Measurements from ENCODE around the gene RGS6.

The RGS6 gene

DNA sequence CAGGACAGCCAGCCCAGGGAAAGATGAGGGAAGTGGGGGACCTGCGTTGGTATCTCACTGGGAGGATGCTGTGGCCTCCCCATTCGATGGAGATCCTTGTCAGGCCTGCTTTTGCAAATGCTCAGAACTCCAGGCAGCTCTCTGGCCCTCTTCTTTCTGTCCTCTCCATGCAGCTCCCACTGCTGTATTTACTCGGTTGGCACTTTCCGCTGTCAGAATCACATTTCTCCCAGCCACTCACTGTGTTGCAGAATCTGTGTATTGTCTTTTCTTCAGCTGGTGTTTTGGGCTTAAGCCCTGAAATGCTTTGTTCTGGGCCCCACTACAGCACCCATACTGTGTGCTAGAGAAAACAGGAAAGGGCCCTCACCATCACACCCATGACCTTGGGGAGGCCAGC is 401.1 kb downstream of the RGS6 start:
- no peak for DNase-seq

DNA sequence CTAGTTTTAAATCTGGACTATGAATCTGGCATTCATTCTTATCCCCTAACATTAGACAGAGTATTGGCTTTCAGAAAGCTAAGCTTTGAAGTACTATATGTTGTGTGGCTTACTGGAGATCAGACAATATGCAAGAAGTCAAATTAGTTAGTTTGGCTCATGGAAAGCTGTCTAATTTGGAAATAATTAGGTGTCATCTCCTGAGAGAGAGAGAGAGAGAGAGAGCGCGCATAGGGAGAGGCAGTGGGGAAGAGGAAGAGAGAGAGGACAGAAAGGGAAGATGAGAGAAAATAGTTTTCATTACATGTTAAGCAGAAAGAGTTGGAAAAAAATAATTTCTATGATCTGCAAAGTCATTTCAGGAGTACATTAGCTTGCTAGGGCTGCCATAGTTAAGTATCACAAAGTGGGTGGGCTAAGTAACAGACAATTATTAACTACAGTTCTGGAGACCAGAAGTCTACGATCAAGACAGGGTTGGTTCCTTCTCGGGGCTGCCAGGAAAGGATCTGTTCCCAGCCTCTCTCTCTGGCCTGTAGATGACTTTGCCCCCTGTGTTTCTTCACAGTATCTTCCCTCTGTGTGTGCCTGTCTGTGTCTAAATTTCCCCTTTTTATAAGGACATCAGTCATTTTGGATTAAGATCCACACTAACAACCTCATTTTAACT is 404.2 kb downstream of the RGS6 start:
- DNase-seq = no peak

DNA sequence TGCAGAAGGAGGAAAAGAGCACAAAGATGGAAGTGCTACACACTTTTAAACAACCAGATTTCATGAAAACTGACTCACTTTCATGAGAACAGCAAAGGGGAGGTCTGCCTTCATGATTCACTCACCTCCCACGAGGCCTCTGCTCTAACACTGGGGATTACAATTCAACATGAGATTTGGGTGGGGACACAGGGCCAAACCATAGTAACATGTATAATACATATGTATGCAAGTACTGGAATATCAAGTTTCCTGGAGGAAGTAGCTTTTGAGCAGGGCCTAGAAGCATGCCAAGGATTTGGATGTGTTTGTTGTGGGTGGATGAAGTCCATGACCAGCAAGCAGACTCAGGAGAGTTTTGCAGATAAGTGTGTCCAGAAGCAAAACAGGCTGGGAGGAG is 409.0 kb downstream of the RGS6 start:
- no peak for DNase-seq

DNA sequence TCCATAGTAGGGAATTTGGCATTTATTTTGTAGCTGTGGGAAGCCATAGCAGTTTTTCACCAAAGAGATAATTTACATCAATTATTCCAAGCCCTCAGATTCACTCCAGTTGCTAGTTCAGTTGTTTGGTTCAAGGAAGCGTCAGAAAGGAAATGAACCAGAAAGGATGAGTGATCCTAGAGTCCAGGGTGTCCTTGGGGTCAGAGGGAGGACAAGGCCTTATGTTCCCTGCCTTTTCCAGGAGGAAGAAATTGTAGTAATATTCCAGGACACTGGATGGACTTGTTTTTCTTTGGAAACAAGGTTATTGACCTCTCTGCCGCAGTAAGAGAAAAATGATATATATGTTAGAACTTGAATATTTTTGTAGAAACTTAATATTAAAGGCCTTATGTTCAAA is 409.5 kb downstream of the RGS6 start:
- no peak for DNase-seq

DNA sequence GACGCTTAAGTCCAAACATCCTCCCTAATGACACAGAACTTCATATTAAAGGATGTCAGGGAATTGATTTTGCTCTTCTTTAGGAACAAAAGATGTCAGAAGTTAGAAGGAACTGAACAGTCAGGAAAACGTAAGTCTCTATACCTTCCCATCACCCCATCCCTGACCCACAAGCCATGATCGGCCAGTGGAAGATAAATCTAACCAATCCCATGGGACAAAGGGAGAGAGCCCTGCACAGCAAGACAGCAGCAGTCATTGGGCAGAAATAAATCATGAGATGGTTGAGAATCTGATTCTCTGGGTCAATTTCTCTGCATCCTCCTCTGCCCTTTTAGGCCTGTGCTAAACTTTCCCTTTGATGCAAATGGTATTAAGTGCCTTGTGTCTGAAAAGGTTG is 414.9 kb downstream of the RGS6 start:
- DNase-seq = no peak

DNA sequence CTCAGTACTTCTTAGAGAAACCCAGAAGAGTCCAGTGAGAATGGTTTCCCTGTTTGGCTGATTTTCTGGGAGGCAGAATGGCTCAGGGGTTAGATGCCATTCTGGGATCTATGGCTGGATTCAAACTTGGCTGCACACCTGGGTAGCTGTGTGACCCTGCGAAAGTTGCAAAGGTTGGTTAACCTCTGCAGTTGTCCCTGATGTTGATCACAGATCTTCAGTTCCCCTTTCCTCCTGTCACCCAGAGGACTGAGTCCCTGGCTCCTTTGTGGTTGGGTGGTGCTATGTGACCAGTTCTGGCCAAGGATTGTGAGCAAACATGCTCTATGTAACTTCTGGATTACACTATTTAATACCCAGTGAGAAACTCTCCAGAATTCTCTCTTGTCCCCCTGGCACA is 418.0 kb downstream of the RGS6 start:
- DNase-seq = no peak

DNA sequence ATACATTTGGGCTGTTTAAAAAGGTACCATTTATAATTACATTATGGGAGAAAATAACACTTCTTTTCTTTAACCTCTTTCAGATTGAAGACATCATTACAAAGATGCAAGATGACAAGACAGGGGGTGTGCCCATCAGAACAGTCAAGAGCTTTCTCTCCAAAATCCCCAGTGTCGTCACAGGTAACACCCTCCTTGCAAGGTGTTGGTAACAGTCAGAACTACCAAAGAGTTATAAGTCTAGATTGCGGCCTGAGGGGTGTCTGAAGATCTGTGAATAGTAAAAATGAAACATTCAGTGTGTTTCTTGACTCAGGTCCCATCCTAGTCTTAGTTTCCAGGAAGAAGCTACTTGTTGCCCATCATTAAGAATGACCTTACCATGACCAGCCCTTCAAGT is 419.8 kb downstream of the RGS6 start:
- DNase-seq = no peak

DNA sequence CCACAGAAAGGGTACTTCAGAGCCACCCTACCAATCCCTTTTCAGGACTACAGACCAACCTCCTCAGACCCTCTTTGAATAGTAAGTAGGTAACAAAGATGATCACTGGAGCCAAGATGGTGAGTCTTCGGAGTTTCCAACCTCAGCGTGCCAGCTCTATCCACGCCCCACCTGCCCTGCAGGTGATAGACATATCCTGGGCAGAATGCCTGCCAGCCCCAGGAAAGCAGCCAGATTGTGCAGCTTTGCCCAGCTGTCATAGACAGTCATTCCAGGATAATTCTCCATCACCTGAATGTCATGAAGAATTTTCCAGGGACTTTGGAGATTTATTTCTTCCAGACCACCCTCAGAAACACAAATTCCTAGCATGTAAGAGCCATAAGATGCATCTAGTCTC is 434.4 kb downstream of the RGS6 start:
- DNase-seq = no peak

DNA sequence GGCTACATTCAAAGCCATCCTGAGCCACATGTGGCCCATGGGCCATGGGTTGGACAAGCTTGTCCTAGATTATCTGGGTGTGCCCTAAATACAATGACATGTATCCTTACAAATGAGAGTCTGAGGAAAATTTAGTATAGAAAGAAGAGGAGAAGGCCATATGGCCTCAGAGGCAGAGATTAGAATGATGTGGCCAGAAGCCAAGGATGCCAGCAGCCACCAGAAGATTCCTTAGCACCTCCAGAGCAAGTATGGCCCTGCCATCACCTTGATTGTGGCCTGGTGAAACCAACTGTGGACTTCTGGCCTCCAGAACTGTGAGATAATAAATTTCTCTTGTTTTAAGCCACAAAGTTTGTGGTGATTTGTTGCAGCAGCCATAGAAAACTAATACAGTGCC is 436.9 kb downstream of the RGS6 start:
- DNase-seq = no peak

DNA sequence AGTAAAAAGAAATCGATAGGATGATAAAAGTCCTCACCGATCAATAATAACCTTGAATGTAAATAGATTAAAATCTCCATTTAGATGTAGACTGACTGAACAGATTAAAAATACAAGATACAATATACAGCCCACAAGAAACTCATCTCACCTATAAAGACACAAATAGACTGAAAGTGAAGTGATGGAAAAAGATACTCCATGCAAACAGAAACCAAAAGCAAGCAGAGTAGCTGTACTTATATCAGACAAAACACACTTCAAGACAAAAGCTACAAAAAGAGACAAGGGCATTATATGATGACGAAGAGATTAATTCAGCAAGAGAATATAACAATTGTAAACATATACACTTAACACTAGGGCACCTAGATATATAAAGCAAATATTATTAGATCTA is 444.8 kb downstream of the RGS6 start:
- no peak for DNase-seq

DNA sequence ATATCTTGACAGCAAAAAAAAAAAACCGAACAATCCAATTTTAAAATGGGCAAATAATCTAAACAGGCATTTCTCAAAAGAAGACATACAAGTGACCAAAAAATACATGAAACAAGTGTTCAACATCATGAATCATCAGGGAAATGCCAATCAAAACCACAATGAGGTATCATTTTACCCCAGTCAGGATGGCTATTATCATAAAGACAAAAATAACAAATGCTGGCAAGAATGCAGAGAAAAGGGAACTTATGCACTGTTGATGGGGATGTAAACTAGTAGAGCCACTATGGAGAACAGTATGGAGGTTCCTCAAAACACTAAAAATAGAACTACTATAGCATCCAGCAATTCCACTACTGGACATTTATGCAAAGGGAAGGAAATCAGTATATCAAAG is 448.2 kb downstream of the RGS6 start:
- no peak for DNase-seq

DNA sequence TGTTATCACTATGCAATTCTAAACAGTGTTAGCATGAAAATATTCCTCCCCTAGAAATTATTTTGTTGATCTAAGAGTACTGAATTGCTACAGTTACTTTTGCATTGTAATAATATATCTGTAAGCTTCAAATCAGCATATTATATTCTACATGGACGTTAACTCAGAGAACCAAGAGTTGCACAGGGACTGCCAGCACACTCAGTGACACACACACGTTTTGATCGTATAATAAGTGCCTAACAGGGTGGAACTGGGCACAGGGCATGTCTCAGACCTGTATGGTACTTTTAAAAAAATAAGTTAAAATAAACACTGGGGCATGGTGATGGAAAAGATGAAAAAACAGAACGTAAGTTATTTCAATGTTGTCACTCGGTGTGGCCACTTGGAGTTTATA is 451.6 kb downstream of the RGS6 start:
- no peak for DNase-seq

DNA sequence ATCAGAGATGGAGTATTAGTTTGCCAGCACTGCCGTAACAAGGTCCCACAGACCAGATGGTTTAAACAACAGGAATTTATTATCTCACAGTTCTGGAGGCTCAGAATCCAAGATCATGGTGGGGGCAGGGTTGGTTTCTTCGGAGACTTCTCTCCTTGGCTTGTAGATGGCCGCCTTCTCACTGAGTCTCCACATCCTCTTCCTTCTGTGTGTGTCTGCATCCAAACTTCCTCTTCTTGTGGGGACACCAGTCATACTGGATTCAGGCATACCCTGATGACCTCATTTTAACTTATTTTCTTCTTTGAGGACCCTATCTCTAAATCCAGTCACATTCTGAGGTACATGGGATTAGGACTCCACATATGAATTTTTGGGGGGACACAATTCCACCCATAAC is 455.5 kb downstream of the RGS6 start:
- DNase-seq = no peak

DNA sequence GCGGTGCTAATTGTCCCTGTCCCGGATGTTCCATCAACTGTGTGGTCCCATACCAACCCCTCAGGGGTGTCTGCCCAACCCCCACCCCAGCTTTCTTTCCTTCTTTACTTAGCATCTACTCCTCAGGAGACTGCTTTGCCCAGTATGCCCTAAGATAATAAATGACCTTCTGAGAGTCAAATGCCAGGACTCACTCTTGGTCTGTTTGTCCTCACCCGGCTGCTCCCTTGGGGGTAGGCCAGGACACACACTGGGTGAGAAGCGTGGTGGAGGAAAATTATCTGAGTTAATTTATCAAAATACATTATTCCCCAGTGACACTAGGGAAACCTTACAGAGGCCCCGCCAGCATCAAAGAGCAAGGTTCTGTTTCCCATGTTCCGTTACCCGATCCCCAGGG is 457.0 kb downstream of the RGS6 start:
- DNase-seq = no peak

DNA sequence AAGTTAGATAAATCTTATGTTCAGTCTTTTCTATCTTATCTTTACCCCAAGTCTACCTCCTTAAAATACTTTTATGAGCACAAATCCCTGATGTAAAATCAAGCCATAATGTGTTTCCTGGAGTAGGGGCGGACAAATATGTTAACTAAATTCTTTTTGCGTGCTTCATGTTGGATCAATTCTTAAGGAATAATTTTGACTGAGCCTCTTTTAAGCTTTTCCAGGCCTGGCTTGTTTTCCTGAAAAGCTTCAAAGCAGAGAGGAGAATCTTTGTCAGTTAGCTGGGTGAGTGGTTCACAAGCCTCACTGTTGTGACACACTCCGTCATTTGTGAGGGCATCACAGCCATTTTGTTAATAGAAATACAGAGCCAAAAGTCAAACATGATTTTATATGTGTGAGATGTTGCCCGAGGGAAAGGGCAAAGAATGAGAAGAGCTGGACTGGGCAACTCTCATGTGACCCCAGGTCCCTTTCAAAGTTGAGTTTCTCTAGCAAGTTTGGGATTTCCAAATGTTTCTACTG is 468.9 kb downstream of the RGS6 start:
- no peak for DNase-seq

DNA sequence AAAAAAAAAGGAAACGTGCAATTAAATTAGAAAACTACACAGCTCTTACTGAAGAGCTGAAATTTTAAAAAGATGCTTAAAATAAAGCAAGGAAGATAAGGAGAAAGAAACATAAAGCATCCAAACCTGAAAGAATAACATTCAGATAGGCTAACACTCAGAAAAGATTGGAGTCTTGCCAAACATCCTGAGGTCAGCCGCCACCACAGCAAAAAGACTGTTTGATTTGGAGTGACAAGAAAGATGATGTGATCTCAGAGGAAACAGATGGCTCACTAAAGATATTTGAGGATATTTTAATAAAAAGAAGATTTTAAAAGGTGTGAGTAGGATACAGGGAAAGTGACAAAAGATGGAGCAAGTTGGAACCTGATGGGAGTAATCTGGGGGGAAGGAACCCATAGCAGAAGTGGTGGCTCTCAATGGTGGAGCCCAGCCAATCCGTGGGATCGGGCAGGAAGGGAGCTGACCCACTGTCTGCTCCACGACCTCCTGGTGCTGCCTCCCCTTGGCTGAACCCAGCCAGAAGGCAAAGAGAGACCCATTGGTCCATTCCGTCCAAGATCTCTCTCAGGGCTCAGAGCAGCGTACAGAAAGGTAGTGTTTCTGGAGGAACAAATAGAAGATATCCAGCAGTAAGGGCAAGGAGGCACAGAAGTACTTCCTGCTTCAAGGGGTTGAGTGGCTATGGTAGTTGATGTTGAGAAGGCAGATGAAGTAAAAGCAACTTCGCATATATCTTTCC is 469.6 kb downstream of the RGS6 start:
- no peak for DNase-seq

DNA sequence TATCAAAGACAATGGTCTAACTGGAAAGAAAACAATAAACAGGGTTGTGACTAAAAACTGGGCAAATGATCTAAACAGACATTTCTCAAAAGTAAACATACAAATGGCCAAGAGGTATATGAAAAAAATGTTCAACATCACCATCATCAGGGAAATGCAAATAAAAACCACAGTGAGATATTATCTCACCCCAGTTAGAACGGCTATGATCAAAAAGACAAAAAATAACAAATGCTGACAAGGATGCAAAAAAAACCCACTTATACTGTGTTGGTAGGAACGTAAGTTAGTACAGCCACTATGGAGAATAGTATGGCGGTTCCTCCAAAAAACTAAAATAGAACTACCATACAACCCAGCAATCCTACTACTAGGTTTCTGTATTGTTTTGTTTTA is 470.1 kb downstream of the RGS6 start:
- no peak for DNase-seq

DNA sequence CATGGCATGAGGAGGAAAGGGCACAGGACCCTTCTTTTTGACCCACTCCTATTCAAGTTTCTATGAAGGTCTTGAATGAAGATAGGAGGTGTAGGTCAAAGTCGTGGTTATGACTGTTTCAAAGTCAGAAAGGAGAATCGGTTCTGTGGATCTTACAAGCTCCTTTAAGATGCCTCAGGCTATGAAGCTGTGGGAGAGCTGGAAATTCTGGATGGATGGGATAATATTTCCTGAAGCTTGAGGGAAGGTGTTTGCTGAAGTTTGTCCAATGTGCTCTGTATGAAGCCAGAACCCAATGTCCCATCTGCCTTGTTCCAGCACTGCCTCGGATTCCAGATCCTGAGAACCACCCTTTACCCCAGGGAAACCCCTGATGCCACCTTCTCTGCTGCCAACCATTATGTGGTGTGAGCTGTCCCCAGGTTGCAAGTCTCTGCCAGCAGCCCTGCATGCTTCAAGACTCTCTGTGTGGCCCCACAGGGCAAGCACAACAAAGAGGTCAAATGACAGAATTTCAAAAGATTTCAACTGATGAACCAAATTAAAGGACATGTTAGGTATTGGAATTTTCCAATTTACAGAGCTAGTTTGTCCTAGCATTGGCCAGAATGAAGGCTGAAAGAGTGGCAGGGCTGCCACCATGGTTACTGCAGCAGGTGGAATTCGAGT is 472.0 kb downstream of the RGS6 start:
- no peak for DNase-seq

DNA sequence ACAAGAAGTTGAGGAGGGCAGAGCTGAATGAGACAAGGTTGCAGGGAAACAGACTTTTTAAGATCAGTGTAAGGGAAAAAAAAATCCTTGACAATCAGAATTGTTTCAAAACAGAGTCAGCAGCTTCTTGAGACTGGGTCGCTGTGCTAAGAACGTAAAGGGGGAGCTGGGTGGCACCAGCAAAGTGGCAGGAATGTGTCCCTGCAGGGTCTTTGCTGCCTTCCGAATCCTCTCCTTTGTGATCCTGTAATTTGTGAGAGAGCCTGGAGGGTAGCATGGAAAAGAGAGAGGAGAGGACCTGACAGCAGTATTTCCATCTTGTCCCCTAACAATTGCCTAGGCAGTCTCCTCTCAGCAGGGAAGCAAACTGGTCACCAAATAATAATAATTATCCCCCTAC is 472.8 kb downstream of the RGS6 start:
- no peak for DNase-seq

DNA sequence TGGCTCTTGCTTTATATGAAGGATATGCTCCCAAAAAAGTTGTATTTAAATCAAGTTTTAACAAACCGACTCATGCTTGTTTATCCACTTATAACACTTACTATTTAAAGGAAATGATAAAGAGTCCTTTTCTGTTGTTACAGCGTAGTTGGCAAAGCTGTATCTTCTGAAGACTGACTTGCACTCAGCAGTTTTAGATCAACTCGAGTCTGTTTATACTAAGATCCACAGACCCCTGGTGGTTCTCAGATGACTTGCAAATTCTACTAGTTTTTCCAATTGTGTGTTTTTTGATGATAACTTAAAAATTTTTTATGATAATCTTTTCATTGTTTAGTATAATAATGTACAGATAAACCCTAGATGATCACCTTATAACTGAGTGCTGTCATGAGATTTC is 475.8 kb downstream of the RGS6 start:
- DNase-seq = no peak

DNA sequence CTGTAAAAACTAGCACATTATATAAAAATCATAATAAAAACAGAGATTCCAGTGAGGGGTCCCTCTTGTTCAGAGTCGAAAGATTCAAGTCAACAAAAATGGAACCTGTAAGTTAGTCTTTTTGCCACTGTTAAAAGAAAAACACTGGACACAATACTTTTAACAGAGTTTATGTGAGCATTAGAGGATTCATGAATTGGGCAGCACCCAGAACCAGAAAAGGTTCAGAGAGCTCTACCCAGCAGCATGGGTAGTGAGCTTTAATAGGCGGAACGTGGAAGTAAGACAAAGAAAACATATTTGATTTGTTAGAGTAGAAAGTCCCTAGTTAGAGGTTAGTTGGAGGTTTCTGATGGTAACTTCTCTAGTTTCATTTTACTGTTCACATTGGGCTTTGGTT is 476.8 kb downstream of the RGS6 start:
- no peak for DNase-seq

DNA sequence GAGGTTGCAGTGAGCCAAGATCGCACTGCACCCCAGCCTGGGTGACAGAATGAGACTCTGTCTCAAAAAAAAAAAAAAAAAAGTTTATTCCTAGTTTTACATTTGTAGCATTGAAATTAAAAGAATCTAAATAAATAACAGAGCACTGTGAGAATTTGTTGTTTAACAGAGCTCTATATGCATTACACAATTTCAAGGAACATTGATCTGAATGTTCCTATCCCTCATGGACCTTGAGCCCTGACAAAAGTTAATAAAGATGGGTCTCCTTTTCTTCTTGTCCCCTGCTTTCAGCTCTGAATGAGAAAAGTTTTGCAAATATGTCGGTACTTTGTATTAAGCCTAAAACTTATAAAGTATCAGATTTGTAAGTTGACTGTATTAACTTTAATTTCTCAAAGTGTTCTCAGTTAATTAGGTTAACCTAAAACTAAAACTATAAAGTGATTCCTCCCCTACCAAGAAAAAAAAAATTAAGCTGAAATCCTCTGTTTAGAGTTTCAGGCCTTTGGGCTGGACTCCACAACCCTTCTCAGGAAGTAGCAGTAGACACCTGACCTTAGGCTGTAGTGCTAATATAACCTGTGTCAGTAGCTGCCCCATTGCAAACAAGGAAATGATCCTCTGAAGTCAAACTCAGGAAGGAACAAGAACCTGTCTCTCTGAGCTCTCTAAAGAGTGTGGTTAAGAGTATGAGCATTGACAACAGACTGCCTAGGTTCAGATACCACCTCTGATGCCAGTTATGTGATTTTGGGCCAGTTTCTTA is 484.0 kb downstream of the RGS6 start:
- DNase-seq = no peak

DNA sequence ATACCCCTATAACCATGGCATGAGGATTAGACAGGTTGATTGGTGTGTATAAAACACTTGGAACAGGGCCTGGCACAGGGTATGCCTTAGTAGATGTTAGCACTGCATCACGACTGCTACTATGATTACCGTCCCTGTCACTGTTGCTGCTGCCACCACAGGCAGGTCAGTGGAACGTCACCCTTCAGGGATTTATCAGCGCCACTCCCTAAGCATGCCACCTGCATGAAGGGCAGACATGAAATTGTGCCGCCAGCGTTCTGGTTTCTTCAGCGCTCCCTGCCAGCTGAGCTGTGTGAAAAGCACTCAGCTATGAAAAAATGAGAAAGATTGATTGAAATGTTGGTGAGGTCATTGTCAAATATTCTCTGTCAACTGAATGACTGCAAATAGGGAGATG is 484.7 kb downstream of the RGS6 start:
- no peak for DNase-seq

DNA sequence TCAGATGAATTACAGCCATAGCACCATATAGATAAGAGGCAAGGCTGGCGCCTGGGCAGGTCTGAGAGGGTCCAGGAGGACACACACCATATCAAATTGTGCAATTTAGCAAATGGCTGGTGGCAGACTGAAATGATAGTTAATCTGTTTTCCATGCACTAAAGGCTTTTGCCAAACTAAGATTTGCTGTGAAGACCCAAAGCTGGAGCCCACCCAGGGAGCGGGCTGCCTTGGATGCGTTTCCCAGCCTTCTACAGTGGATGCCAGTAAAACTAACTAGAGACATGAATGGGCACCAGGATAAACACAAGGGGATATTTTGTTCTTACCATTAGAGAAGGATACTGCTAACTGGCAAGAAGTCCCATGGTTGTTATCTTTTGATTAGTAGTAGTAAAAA is 486.6 kb downstream of the RGS6 start:
- DNase-seq = no peak

Data from NCI-H187 treated with DMSO at 0.1 percent for 48 hours (cell line).